ENCODE measurements around the gene PROX1. TPM values are rescaled to one million over a fixed set of nuclear protein-coding genes. Genes with fewer than 3 reads are reported as not detected.

PROX1 gene
- polyA plus RNA-seq, 1 experiment, result 0.07 TPM

GRCh38 chr1:214071469-214071868, 83.7 kb downstream of the PROX1 start:
- ChIA-PET CTCF (interaction anchor here (1.1 kb wide), 1 partner anchor 51 kb away, joined by 8 read pairs; no protein-coding TSS in a partner anchor), POLR2A (no interaction called here)
- TF ChIP-seq CTCF (IDR thresholded peaks at IDR 0.05; ENCODE audit: low read depth, low read length), result no peak

GRCh38 chr1:214072426-214073157, 84.8 kb downstream of the PROX1 start:
- CTCF ChIA-PET, result no interaction called here
- no peak for TF ChIP-seq CTCF (IDR thresholded peaks at IDR 0.05; ENCODE audit: low read depth, low read length)
- DNase-seq (ENCODE audit: low read depth, low spot score), result no peak
- Histone ChIP-seq H3K27me3 (ENCODE audit: control insufficient read depth, insufficient read depth, low read length) (peaks cover 5% of the 10 kb centered on the region), H3K4me3 (ENCODE audit: low read depth, low read length) (no peak overlapping the region), H3K27ac (ENCODE audit: low read depth, low read length) (no peak overlapping the region), H3K9me3 (ENCODE audit: control insufficient read depth, insufficient read depth, low read length) (no peaks in the 10 kb centered on the region)
- POLR2A ChIA-PET, result no interaction called here

More at GRCh38 chr1:214071469-214071868, 83.7 kb downstream of the PROX1 start:
- Histone ChIP-seq H3K27ac (ENCODE audit: low read depth, low read length) (no peak overlapping the region), H3K4me3 (ENCODE audit: low read depth, low read length) (no peak overlapping the region), H3K9me3 (ENCODE audit: control insufficient read depth, insufficient read depth, low read length) (no peaks in the 10 kb centered on the region), H3K27me3 (ENCODE audit: control insufficient read depth, insufficient read depth, low read length) (peaks cover 5% of the 10 kb centered on the region)
- DNase-seq (ENCODE audit: low read depth, low spot score), result no peak

GRCh38 chr1:214074477-214074876, 86.7 kb downstream of the PROX1 start:
- no peak for DNase-seq (ENCODE audit: low read depth, low spot score)
- Histone ChIP-seq H3K27me3 (ENCODE audit: control insufficient read depth, insufficient read depth, low read length) (peaks cover 5% of the 10 kb centered on the region), H3K27ac (ENCODE audit: low read depth, low read length) (no peak overlapping the region), H3K9me3 (ENCODE audit: control insufficient read depth, insufficient read depth, low read length) (no peaks in the 10 kb centered on the region), H3K4me3 (ENCODE audit: low read depth, low read length) (no peak overlapping the region)
- POLR2A ChIA-PET, result no interaction called here
- no peak for TF ChIP-seq CTCF (IDR thresholded peaks at IDR 0.05; ENCODE audit: low read depth, low read length)
- CTCF ChIA-PET, result no interaction called here

- H3K27me3 ChIP-seq (ENCODE audit: control insufficient read depth, insufficient read depth, low read length), result peaks cover 5% of the 10 kb centered on the region
- no peak for DNase-seq (ENCODE audit: low read depth, low spot score)
- TF ChIP-seq CTCF (IDR thresholded peaks at IDR 0.05; ENCODE audit: low read depth, low read length), result no peak
- H3K27ac ChIP-seq (ENCODE audit: low read depth, low read length), result no peak overlapping the region
- CTCF ChIA-PET, result no interaction called here
- no peaks in the 10 kb centered on the region for H3K9me3 ChIP-seq (ENCODE audit: control insufficient read depth, insufficient read depth, low read length)
- POLR2A ChIA-PET, result no interaction called here
- H3K4me3 ChIP-seq (ENCODE audit: low read depth, low read length), result no peak overlapping the region
Measured at GRCh38 chr1:214075305-214075998, 87.7 kb downstream of the PROX1 start.

Measured in AG04450 (cell line).